Activated naive CD8-positive, alpha-beta T cell treated with anti-CD3 and anti-CD28 coated beads for 36 hours (primary cell): ENCODE measurements around the gene EPS15. TPM values are rescaled to one million over a fixed set of nuclear protein-coding genes. Genes with fewer than 3 reads are reported as not detected.

ENCODE experiments used
- DNase-seq: peaks from one replicate; pipeline ENCODE4 v3.0.0; 2021
- H3K27ac Mint-ChIP-seq: one replicate; pipeline ENCODE4 v1.8.0; 2022; ENCODE audit warnings: mild to moderate bottlenecking, moderate library complexity, mixed read lengths
- H3K27me3 Mint-ChIP-seq: one replicate; pipeline ENCODE4 v1.8.0; 2022; ENCODE audit warnings: mild to moderate bottlenecking, mixed read lengths
- H3K36me3 Mint-ChIP-seq: one replicate; pipeline ENCODE4 v1.8.0; 2021; ENCODE audit warnings: mild to moderate bottlenecking, mixed read lengths
- H3K4me1 Mint-ChIP-seq: one replicate; pipeline ENCODE4 v1.8.0; 2021; ENCODE audit warnings: mixed read lengths
- H3K4me3 Mint-ChIP-seq: one replicate; pipeline ENCODE4 v1.8.0; 2022; ENCODE audit warnings: mild to moderate bottlenecking, moderate library complexity, mixed read lengths
- H3K9me3 Mint-ChIP-seq: one replicate; pipeline ENCODE4 v1.8.0; 2022; ENCODE audit warnings: mixed read lengths
- total RNA-seq, 2 experiments: library from RNA; stranded (reverse); gene quantifications; one replicate each; pipeline ENCODE4 v1.2.3, GENCODE V29; 2021

The EPS15 gene
- total RNA-seq, 2 experiments from 2014 or later: 53.5 to 55.0 TPM

GRCh38 chr1:51345300-51345687, 173.8 kb downstream of the EPS15 start:
- Mint-ChIP-seq H3K4me1 (peaks cover 2% of the 10 kb centered on the region), H3K9me3 (no peaks in the 10 kb centered on the region), H3K36me3 (no peaks in the 10 kb centered on the region), H3K4me3 (no peak overlapping the region), H3K27ac (no peak overlapping the region), H3K27me3 (peaks cover 57% of the 10 kb centered on the region)
- DNase-seq: no peak

DNA sequence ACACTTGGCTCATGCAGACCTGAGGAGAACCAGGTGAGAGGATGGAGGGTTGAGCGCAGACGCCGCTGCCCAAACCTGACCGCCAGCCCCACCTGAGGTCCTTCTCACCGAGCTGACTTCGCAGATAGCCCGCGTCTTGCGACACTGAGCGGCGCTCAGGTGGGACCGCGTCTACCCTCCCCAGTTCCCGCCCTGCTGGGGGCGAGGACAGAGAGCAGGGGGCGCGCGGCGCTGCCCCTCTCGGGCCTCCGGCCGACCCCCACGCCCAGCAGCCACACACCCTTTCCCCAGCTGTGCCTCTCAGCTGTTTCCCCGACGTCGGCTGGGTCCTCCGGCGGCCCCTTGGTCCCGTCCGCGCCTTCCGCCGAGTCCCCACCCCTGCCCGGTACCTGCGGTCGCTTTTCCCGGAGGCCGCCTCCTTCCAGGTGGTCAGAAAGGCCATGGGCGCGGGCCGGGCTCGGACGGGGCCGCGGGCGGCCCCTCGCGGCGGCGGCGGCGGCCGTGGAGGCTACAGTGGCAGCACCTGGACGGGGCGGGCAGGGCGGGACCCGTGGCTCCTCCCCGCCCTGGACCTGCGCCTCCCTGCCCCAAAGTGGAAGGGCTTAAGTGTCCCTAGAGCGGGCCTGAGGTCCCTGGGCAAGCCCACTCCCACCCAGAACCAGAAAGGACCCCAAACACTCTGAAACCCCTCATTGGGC, 174.3 kb downstream of the EPS15 start:
- no peaks in the 10 kb centered on the region for H3K9me3 Mint-ChIP-seq
- peaks cover 57% of the 10 kb centered on the region for H3K27me3 Mint-ChIP-seq
- no peak for DNase-seq
- no peaks in the 10 kb centered on the region for H3K36me3 Mint-ChIP-seq
- H3K4me3 Mint-ChIP-seq: no peak overlapping the region
- no peak overlapping the region for H3K27ac Mint-ChIP-seq
- peaks cover 2% of the 10 kb centered on the region for H3K4me1 Mint-ChIP-seq

DNA sequence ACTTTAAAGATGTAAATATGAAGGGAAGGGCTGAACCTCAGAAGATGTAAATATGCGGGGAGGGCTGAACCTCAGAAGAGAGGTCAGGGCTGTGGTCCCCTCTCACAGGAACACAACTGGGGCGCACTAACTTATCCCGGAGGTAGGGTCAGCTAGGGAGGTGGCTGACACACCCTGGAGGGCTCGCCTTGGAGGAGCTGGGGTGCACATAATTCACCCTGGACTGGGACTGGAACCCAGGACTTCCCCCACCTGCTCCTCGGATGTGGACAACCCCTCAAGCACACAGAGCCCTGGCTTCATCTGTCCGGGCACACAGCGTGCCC, 174.8 kb downstream of the EPS15 start:
- Mint-ChIP-seq H3K27me3 (peaks cover 57% of the 10 kb centered on the region), H3K36me3 (no peaks in the 10 kb centered on the region), H3K9me3 (no peaks in the 10 kb centered on the region), H3K4me3 (no peak overlapping the region), H3K4me1 (peaks cover 2% of the 10 kb centered on the region), H3K27ac (no peak overlapping the region)
- DNase-seq: no peak

DNA sequence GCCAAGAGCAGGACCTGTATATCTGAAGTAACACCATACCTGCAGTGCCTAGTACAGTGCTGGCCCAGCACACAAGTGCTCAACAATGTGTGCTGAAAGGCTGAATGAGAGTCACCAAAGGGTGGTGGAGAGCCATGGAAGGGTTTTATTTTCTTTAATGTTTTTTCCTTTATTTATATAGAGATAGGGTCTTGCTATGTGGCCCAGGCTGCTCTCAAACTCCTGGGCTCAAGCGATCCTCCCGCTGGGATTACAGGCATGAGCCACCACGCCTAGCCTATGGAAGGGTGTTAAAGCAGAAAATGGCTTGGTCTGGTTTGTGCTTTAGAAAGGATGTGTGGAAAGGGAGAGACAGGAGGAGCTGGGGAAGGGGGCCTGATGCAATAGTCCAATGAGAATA, 175.4 kb downstream of the EPS15 start:
- Mint-ChIP-seq H3K9me3 (no peaks in the 10 kb centered on the region), H3K4me1 (peaks cover 2% of the 10 kb centered on the region), H3K36me3 (no peaks in the 10 kb centered on the region), H3K27me3 (peaks cover 57% of the 10 kb centered on the region), H3K27ac (no peak overlapping the region), H3K4me3 (no peak overlapping the region)
- no peak for DNase-seq

DNA sequence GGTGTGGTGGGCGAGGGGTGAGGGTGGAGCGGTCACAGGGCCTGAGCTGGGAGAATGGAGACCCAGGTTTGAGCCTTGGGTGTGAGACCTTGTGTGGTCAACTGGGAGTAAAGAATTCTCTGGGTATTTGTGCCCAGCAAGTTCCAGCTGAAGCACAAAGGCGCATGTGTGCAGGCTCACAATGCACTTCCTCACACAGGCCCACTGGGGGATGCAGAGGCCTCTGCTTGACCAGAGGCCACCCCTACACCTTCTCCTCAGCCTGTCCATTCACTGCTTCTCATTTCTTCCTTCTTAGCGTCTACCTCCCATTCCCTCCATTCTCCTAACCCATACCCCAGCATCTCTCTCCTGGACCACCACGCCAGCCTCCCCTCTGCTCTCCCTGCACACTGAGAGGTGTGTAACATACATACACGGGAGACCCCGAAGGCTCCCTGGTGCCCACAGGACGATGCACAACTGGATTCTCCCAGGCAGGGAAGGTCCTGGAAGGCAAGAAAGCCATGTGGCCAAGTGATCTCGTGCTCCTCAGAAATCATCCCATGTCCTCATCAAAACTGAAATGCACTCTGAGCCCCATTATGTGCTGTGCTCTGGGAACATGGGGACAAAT, 176.4 kb downstream of the EPS15 start:
- H3K27me3 Mint-ChIP-seq: peaks cover 58% of the 10 kb centered on the region
- H3K36me3 Mint-ChIP-seq: no peaks in the 10 kb centered on the region
- DNase-seq: no peak
- no peaks in the 10 kb centered on the region for H3K9me3 Mint-ChIP-seq
- no peak overlapping the region for H3K27ac Mint-ChIP-seq
- peaks cover 2% of the 10 kb centered on the region for H3K4me1 Mint-ChIP-seq
- no peak overlapping the region for H3K4me3 Mint-ChIP-seq

DNA sequence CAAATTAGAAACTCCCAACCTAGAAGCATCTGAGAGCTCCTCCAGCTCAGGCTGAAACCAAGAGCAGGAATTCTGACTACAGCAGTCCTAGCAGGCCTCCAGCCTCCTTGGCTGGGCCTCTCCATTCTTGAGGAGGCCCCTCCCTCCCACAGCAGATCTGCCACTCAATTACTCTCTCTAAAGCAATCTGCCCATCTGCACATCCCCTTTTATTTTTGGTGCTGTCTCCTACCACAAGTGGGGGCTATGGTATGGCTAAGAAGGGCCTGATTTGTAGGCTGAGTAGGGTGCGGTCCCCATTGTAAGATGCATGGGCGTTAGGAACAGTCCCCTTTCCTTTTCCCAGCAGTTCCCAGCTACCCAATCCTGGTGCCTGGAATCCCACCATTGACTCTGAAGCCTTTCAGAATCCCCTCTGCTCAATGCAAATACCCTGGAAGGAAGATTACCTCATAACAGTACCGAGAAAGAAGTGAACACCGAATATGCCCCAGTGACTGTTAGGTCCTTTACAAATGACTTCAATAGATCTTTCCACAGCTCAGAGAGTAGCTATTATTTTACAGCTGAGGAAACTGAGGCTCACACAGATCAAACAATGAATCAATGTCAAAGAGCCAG, 177.1 kb downstream of the EPS15 start:
- H3K27me3 Mint-ChIP-seq: peaks cover 57% of the 10 kb centered on the region
- DNase-seq: no peak

GRCh38 chr1:51340380-51340779, 178.7 kb downstream of the EPS15 start:
- H3K9me3 Mint-ChIP-seq: no peaks in the 10 kb centered on the region
- H3K36me3 Mint-ChIP-seq: no peaks in the 10 kb centered on the region
- no peak overlapping the region for H3K4me3 Mint-ChIP-seq
- no peak for DNase-seq
- H3K4me1 Mint-ChIP-seq: no peaks in the 10 kb centered on the region
- H3K27me3 Mint-ChIP-seq: peaks cover 41% of the 10 kb centered on the region
- no peak overlapping the region for H3K27ac Mint-ChIP-seq

More for the DNA sequence above, 177.1 kb downstream of the EPS15 start:
- Mint-ChIP-seq H3K9me3 (no peaks in the 10 kb centered on the region), H3K27ac (no peak overlapping the region), H3K4me1 (peaks cover 2% of the 10 kb centered on the region), H3K36me3 (no peaks in the 10 kb centered on the region), H3K4me3 (no peak overlapping the region)

DNA sequence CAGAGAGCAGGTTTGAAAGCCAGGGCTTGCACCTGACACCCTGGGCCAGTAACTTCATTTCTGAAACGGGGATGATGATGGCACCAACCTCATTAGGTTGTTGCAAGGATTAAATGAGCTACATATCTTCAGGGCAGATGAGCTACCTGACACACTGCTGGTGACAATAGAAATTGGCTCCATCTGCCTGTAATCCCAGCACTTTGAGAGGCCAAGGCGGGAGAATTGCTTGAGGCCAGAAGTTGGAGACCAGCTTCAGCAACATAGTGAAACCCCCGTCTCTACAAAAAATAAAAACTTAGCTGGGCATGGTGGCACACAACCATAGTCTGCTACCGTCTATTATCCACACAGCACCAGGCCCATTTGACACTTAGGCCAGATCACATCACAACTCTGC, 182.4 kb downstream of the EPS15 start:
- Mint-ChIP-seq H3K4me1 (peaks cover 2% of the 10 kb centered on the region), H3K27ac (no peak overlapping the region), H3K9me3 (no peaks in the 10 kb centered on the region), H3K27me3 (peaks cover 12% of the 10 kb centered on the region), H3K4me3 (no peak overlapping the region), H3K36me3 (no peaks in the 10 kb centered on the region)
- DNase-seq: no peak

DNA sequence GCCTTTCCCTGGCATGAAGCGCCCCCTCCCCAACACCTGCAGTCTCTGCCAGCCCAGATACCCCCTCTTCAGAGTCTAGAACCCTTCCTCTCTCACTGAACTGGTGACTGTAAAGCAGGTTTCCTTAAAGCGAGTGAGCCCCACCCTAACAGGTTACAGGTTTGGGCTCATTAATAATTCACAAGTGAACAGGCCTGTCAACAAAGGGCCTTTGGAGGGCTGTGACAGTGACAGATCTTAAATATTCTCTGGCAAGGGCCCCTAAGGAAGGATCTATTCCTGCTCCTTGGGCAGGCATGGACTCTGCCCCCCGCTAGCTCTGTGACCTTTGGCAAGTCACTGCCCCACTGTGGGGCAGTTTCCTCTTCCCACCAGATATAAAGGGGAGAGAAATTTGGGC, 183.1 kb downstream of the EPS15 start:
- H3K4me3 Mint-ChIP-seq: no peak overlapping the region
- H3K36me3 Mint-ChIP-seq: peaks cover 3% of the 10 kb centered on the region
- H3K27ac Mint-ChIP-seq: no peak overlapping the region
- DNase-seq: no peak
- H3K4me1 Mint-ChIP-seq: peaks cover 8% of the 10 kb centered on the region
- no peaks in the 10 kb centered on the region for H3K9me3 Mint-ChIP-seq
- H3K27me3 Mint-ChIP-seq: peaks cover 13% of the 10 kb centered on the region

- peak overlapping the region; percentile 74 for H3K4me3 Mint-ChIP-seq
- peaks cover 3% of the 10 kb centered on the region for H3K36me3 Mint-ChIP-seq
- DNase-seq: no peak
- peaks cover 12% of the 10 kb centered on the region for H3K4me1 Mint-ChIP-seq
- H3K27ac Mint-ChIP-seq: no peak overlapping the region
- no peaks in the 10 kb centered on the region for H3K9me3 Mint-ChIP-seq
- H3K27me3 Mint-ChIP-seq: peaks cover 34% of the 10 kb centered on the region
These were observed 187.6 kb downstream of the EPS15 start for GRCh38 chr1:51331206-51332100.

DNA sequence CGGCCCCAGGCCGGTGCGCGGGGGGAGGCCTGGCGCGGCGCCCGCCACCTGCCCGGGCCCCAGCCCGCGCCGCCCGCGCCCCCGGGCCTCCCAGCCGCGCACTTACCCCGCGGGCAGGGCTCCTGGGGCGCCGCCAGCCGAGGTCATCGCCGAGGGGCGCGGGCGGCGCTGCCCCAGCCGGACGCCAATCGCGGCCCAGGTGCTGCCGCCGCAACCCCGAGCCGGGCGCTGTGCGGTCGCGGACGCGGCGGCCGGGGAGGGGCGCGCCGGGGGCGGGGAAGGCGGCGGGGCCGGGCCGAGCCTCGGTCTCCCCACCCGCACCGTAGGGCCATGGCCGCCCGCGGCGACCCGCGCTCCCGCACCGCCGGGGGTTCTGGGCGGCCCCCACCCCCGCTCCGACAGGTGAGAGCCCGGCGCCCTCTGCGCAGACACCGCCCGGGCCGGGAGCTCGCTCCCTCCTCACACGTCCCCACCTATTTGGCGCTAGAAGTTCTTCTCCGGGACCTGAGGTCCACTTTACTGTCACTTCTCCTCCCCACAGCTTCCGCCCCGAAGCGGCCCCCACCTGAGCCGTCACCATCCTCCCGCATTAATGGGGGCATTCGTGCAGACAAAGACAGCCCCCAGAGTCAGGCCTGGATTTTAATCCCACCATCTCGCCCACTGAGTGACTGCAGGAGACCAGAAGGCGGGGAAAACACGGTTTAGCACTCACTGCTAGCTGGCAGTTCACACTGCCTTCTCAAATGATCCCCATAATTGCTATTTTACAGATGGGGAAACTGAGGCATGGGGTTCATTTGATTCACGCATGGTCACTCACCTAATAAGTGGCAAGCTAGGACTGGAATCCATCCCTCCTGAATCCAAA, 188.5 kb downstream of the EPS15 start, which contains the start of gene TTC39A:
Gene TTC39A, minus strand, starts transcription at position 232 of the 871 bp plus-strand sequence. Its CDS starts 85 bp downstream, at position 147.
- H3K36me3 Mint-ChIP-seq: peaks cover 3% of the 10 kb centered on the region
- DNase-seq: no peak
- H3K4me1 Mint-ChIP-seq: peaks cover 12% of the 10 kb centered on the region
- peak within 1 kb of the TSS; percentile 74 for H3K4me3 Mint-ChIP-seq
- no peaks in the 10 kb centered on the region for H3K9me3 Mint-ChIP-seq
- no peak within 1 kb of the TSS for H3K27ac Mint-ChIP-seq
- H3K27me3 Mint-ChIP-seq: peaks cover 34% of the 10 kb centered on the region

DNA sequence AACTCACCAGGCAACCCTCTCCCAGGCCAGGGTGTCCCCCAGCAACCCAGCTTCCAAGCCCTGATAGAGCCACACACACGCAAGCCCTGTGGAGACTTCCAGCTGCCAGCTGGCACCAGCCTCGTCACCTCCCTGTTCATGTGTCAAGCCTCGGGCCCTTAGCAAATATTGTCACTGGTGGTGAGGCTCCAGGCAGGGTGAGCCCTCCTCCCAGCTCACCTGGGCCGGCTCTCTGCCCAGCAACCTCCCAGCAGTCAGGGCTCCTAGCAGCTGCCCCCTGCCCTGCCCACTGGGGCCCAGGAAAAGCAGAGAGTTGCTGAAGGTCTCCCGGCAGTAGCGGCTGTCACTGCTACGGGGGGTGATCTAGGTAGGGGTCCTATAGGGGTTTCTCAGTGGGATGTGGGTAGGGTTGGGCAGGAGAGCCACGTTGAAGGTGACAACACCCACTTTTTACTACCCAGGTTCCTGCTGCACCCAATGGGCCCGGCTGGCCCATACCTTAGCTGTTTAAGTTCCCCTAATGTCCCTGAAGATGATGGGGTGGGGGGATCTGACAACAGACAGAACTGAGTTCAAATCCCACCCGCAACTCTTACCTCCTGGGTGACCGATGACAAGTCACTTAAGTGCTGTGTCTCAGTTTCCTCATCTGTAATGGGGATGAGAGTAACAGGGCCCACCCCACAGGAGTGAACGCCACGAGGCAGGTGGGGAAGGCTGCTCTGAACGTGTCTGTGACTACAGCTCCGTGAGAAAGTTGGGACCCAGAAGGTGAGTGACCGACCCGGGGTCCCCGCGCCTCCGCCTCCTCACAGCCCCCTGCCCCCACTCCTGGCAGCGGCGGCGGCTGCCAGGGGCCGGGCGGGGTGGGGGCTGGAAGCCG, 189.4 kb downstream of the EPS15 start:
- Mint-ChIP-seq H3K36me3 (peaks cover 3% of the 10 kb centered on the region), H3K27ac (no peak overlapping the region)

GRCh38 chr1:51328926-51329325, 190.1 kb downstream of the EPS15 start:
- Mint-ChIP-seq H3K9me3 (no peaks in the 10 kb centered on the region), H3K27me3 (peaks cover 34% of the 10 kb centered on the region), H3K4me1 (peaks cover 12% of the 10 kb centered on the region), H3K36me3 (peaks cover 3% of the 10 kb centered on the region), H3K27ac (no peak overlapping the region), H3K4me3 (no peak overlapping the region)
- DNase-seq: no peak

More for the DNA sequence above, 189.4 kb downstream of the EPS15 start:
- peaks cover 34% of the 10 kb centered on the region for H3K27me3 Mint-ChIP-seq
- no peak overlapping the region for H3K4me3 Mint-ChIP-seq
- no peaks in the 10 kb centered on the region for H3K9me3 Mint-ChIP-seq
- peaks cover 12% of the 10 kb centered on the region for H3K4me1 Mint-ChIP-seq
- no peak for DNase-seq
